Astrocyte (in vitro differentiated cells and primary cell): ENCODE measurements around the gene COL19A1. TPM values are rescaled to one million over a fixed set of nuclear protein-coding genes. Genes with fewer than 3 reads are reported as not detected.

ENCODE experiments used
- DNase-seq: peaks from one replicate; pipeline ENCODE4 v3.0.0-alpha.2; 2010; ENCODE audit warnings: low read depth
- FAIRE-seq: peaks from 2 replicates; lab custom pipeline; 2011; peaks lifted over from hg19 to GRCh38; lab: Jason Lieb, UNC
- H2AFZ ChIP-seq: 2 replicates; pipeline ENCODE4 v1.6.0; 2012; ENCODE audit warnings: low read depth, low read length, inconsistent platforms
- H3K27ac ChIP-seq: 2 replicates; pipeline ENCODE4 v1.5.1; 2011; ENCODE audit warnings: low read depth, low read length, inconsistent platforms
- H3K27me3 ChIP-seq: 2 replicates; pipeline ENCODE4 v1.6.0; 2011; ENCODE audit warnings: low read length, inconsistent platforms; ENCODE audit not compliant: insufficient read depth
- H3K36me3 ChIP-seq: 2 replicates; pipeline ENCODE4 v1.5.1; 2011; ENCODE audit warnings: low read length, inconsistent platforms; ENCODE audit not compliant: insufficient read depth
- H3K4me1 ChIP-seq: 2 replicates; pipeline ENCODE4 v1.5.1; 2011; ENCODE audit warnings: low read length, inconsistent platforms; ENCODE audit not compliant: insufficient read depth
- H3K4me2 ChIP-seq: 2 replicates; pipeline ENCODE4 v1.6.0; 2012; ENCODE audit warnings: low read length, inconsistent platforms
- H3K4me3 ChIP-seq: 2 replicates; pipeline ENCODE4 v1.5.1; 2011; ENCODE audit warnings: low read depth, mild to moderate bottlenecking, low read length, inconsistent platforms; ENCODE audit not compliant: insufficient read depth
- H3K79me2 ChIP-seq: 2 replicates; pipeline ENCODE4 v1.6.0; 2012; ENCODE audit warnings: mild to moderate bottlenecking, low read length, inconsistent platforms; ENCODE audit not compliant: insufficient read depth
- H3K9ac ChIP-seq: 2 replicates; pipeline ENCODE4 v1.6.0; 2012; ENCODE audit warnings: mild to moderate bottlenecking, low read length, inconsistent platforms
- H3K9me3 ChIP-seq: 2 replicates; pipeline ENCODE4 v1.5.1; 2012; ENCODE audit warnings: low read depth, mild to moderate bottlenecking, low read length, inconsistent platforms; ENCODE audit not compliant: insufficient read depth
- H4K20me1 ChIP-seq: 2 replicates; pipeline ENCODE4 v1.6.0; 2012; ENCODE audit warnings: low read length, inconsistent platforms; ENCODE audit not compliant: insufficient read depth
- H3K27ac Mint-ChIP-seq: one replicate; pipeline ENCODE4 v1.8.0; 2021; ENCODE audit warnings: mild to moderate bottlenecking, mixed read lengths; ENCODE audit not compliant: unreplicated experiment
- H3K27me3 Mint-ChIP-seq: one replicate; pipeline ENCODE4 v1.8.0; 2021; ENCODE audit warnings: low read depth, mixed read lengths; ENCODE audit not compliant: unreplicated experiment
- H3K36me3 Mint-ChIP-seq: one replicate; pipeline ENCODE4 v1.8.0; 2021; ENCODE audit warnings: low read depth, mixed read lengths; ENCODE audit not compliant: unreplicated experiment
- H3K4me1 Mint-ChIP-seq: one replicate; pipeline ENCODE4 v1.8.0; 2021; ENCODE audit warnings: low read depth, mixed read lengths; ENCODE audit not compliant: unreplicated experiment
- H3K4me3 Mint-ChIP-seq: one replicate; pipeline ENCODE4 v1.8.0; 2021; ENCODE audit warnings: mild to moderate bottlenecking, moderate library complexity, mixed read lengths; ENCODE audit not compliant: unreplicated experiment
- H3K9me3 Mint-ChIP-seq: one replicate; pipeline ENCODE4 v1.8.0; 2021; ENCODE audit warnings: mild to moderate bottlenecking, mixed read lengths; ENCODE audit not compliant: unreplicated experiment
- CTCF ChIP-seq: IDR thresholded peaks from 2 replicates; pipeline ENCODE4 v1.5.1; 2011; ENCODE audit warnings: low read depth, mild to moderate bottlenecking, inconsistent platforms, low read length, moderate library complexity; ENCODE audit not compliant: insufficient read depth
- EZH2 ChIP-seq: IDR thresholded peaks from 2 replicates; pipeline ENCODE4 v1.6.1; 2012; ENCODE audit warnings: mild to moderate bottlenecking, low read length, inconsistent platforms; ENCODE audit not compliant: insufficient read depth
- total RNA-seq: library from RNA; stranded (reverse); gene quantifications from 2 replicates; pipeline ENCODE4 v1.2.1, GENCODE V29; 2021

COL19A1 gene
- total RNA-seq, 1 donor from 2014 or later = 0.18 TPM

DNA sequence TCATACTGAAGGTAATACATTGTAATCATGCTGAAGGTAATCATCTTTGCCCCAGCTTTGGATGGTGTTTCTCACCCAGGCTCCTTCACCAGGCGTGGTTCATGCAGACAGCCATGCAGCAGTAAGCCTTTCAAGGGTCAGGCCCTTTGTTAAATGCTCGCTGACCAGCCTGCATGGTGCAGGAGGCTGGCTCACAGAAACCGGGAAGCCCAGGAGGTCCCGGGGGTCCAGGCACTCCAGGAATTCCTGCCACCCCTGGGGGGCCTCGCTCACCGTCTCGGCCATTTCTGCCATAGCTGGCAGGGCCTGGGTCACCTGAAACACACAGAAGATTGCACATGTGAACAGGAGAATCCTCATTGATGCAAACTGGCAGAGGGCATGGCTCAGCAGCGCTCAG, 350.4 kb downstream of the COL19A1 start:
- Histone ChIP-seq H3K4me2 (no peak overlapping the region), H3K4me3 (no peak overlapping the region), H2AFZ (no peak overlapping the region), H3K79me2 (no peaks in the 10 kb centered on the region), H3K36me3 (no peaks in the 10 kb centered on the region), H3K9me3 (no peaks in the 10 kb centered on the region), H4K20me1 (no peaks in the 10 kb centered on the region), H3K9ac (no peak overlapping the region), H3K4me1 (no peaks in the 10 kb centered on the region), H3K27ac (no peak overlapping the region), H3K27me3 (peaks cover 12% of the 10 kb centered on the region)
- Mint-ChIP-seq H3K4me1 (no peaks in the 10 kb centered on the region), H3K36me3 (no peaks in the 10 kb centered on the region), H3K27me3 (peaks cover 6% of the 10 kb centered on the region), H3K27ac (no peak overlapping the region), H3K9me3 (peaks cover 2% of the 10 kb centered on the region), H3K4me3 (no peak overlapping the region)
- FAIRE-seq (no peak), DNase-seq (no peak)
- no peak for TF ChIP-seq CTCF

DNA sequence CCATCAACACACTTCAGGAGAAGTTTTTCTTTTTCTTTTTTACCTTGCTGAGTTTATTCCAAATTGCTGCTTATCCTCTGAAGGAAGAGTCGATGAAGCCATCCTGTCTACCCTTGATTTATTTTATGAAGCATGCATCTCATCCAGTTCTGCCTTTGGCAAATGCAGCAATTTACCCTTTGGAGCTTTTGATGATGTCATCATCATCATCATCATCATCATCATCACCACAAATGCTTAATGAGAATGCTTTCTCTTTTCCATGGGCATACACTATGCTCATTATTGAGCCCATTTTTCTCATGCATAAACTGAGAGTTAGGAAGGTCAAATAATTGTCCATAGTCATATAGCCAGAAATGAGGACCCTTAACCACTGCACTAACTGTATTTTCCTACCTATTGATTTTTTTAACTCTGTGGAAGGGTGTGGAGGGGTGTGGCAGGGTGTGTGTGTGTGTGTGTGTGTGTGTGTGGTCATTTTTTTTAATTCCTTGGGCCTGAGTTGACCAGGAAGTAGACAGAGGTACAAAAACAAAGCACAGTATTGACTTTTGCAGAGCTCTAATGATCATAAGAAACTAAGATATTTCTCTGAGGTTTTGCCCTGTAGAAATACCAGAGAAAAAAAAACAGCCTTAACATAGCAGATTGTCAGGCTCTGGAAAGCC, 353.7 kb downstream of the COL19A1 start:
- Mint-ChIP-seq H3K9me3 (peaks cover 2% of the 10 kb centered on the region), H3K4me1 (no peaks in the 10 kb centered on the region), H3K4me3 (no peak overlapping the region), H3K27ac (no peak overlapping the region), H3K36me3 (no peaks in the 10 kb centered on the region), H3K27me3 (peaks cover 14% of the 10 kb centered on the region)
- Histone ChIP-seq H3K9me3 (no peaks in the 10 kb centered on the region), H3K4me1 (no peaks in the 10 kb centered on the region), H3K27ac (no peak overlapping the region), H3K9ac (no peak overlapping the region), H3K27me3 (peaks cover 21% of the 10 kb centered on the region), H2AFZ (no peak overlapping the region), H3K4me2 (no peak overlapping the region), H3K79me2 (no peaks in the 10 kb centered on the region), H3K4me3 (no peak overlapping the region), H4K20me1 (no peaks in the 10 kb centered on the region), H3K36me3 (no peaks in the 10 kb centered on the region)
- DNase-seq = no peak
- FAIRE-seq = no peak
- no peak for TF ChIP-seq CTCF
- no peak for TF ChIP-seq EZH2

GRCh38 chr6:70221025-70221714, 354.8 kb downstream of the COL19A1 start:
- H3K9me3 Mint-ChIP-seq = peaks cover 2% of the 10 kb centered on the region
- DNase-seq (peak; percentile 3), FAIRE-seq (no peak)
- no peak overlapping the region for H3K4me3 ChIP-seq
- H3K4me2 ChIP-seq = no peak overlapping the region
- H3K79me2 ChIP-seq = no peaks in the 10 kb centered on the region
- H3K36me3 Mint-ChIP-seq = no peaks in the 10 kb centered on the region
- H3K27ac Mint-ChIP-seq = no peak overlapping the region
- H3K4me1 ChIP-seq = no peaks in the 10 kb centered on the region
- no peak overlapping the region for H3K27ac ChIP-seq
- no peaks in the 10 kb centered on the region for H3K9me3 ChIP-seq
- no peaks in the 10 kb centered on the region for H3K36me3 ChIP-seq
- no peaks in the 10 kb centered on the region for H3K4me1 Mint-ChIP-seq
- H3K4me3 Mint-ChIP-seq = no peak overlapping the region
- no peak overlapping the region for H3K9ac ChIP-seq
- H4K20me1 ChIP-seq = no peaks in the 10 kb centered on the region
- H2AFZ ChIP-seq = no peak overlapping the region
- peaks cover 15% of the 10 kb centered on the region for H3K27me3 Mint-ChIP-seq
- peaks cover 21% of the 10 kb centered on the region for H3K27me3 ChIP-seq
- TF ChIP-seq EZH2 (no peak), CTCF (peak; percentile 66)
